ENCODE results near the gene TUBB.

DNA sequence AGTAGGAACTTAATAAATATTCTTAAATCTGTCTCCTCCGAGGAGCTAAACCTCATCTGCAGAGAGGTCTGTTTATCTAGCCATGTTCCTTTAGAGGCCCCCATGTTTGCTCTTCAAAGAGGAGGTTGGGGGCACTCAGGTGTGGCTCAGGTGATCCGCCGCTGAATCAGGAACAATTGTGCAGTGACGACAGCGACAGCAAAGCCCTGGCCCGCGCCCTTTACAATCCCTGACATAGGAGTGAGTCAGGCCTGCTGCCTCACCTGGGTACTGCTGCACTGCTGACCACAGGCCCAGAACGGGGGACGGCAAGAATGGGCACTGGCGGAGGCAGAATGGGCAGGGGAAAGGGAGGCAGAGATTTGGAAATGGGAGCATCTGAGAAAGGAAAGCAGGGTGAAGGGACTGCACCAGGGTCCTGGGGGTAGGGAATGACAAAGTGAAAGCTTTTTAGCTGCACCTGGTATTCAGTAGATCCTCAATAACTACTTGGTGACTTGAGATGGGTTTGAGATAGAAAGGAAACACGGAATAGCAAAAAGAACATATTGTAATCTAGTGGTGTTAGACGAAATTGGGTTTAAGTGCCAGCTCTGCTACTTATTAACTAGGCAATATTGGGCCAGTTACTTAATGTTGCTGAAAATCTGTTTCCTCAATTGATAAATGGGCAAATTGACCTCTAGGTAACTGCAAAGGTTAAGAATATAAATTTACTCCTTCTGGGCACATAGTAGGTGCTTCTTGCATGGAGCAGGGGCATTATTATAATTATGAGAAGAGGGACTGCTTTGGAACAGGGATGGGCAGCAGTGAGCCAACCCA lies 29.6 kb downstream of the TUBB start:
- TF ChIP-seq, protein P1, sequence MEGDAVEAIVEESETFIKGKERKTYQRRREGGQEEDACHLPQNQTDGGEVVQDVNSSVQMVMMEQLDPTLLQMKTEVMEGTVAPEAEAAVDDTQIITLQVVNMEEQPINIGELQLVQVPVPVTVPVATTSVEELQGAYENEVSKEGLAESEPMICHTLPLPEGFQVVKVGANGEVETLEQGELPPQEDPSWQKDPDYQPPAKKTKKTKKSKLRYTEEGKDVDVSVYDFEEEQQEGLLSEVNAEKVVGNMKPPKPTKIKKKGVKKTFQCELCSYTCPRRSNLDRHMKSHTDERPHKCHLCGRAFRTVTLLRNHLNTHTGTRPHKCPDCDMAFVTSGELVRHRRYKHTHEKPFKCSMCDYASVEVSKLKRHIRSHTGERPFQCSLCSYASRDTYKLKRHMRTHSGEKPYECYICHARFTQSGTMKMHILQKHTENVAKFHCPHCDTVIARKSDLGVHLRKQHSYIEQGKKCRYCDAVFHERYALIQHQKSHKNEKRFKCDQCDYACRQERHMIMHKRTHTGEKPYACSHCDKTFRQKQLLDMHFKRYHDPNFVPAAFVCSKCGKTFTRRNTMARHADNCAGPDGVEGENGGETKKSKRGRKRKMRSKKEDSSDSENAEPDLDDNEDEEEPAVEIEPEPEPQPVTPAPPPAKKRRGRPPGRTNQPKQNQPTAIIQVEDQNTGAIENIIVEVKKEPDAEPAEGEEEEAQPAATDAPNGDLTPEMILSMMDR (IDR thresholded peaks at IDR 0.05) = no peak
- TF ChIP-seq POLR2A (IDR thresholded peaks at IDR 0.05) = no peak
